Memory B cell (primary cell): ENCODE measurements around the gene ABCA7.
A peak's percentile ranks its signal among the peaks of the same experiment; 100 is the strongest.

ENCODE experiments used
- ATAC-seq: fragments of 150-1000 bp; cut with Tn5 transposase; 2 replicates; pipeline ENCODE4 v1.10.0; 2021; ENCODE audit warnings: low read depth, mild to moderate bottlenecking, moderate library complexity
- DNase-seq, 2 donors: peaks; one replicate each; pipeline ENCODE4 v3.0.0; 2022; ENCODE audit warnings: low spot score in 2 of 2
- H3K27ac Mint-ChIP-seq: one replicate; pipeline ENCODE4 v1.8.0; 2022; ENCODE audit warnings: mild to moderate bottlenecking, moderate library complexity, mixed read lengths
- H3K27me3 Mint-ChIP-seq: one replicate; pipeline ENCODE4 v1.8.0; 2022; ENCODE audit warnings: mixed read lengths
- H3K36me3 Mint-ChIP-seq: one replicate; pipeline ENCODE4 v1.8.0; 2022; ENCODE audit warnings: mild to moderate bottlenecking, mixed read lengths
- H3K4me1 Mint-ChIP-seq: one replicate; pipeline ENCODE4 v1.8.0; 2022; ENCODE audit warnings: mixed read lengths
- H3K4me3 Mint-ChIP-seq: one replicate; pipeline ENCODE4 v1.8.0; 2022; ENCODE audit warnings: mild to moderate bottlenecking, moderate library complexity, mixed read lengths
- H3K9me3 Mint-ChIP-seq: one replicate; pipeline ENCODE4 v1.8.0; 2022; ENCODE audit warnings: mixed read lengths

Gene ABCA7

GRCh38 chr19:999379-999719, 40.6 kb upstream of the ABCA7 start:
- Mint-ChIP-seq H3K4me3 (peak overlapping the region; percentile 67), H3K27me3 (peaks cover 22% of the 10 kb centered on the region), H3K9me3 (no peaks in the 10 kb centered on the region), H3K4me1 (peaks cover 16% of the 10 kb centered on the region), H3K27ac (no peak overlapping the region), H3K36me3 (no peaks in the 10 kb centered on the region)
- no peak for ATAC-seq
- DNase-seq = no peak

- Mint-ChIP-seq H3K27ac (peak within 1 kb of the TSS; percentile 13), H3K9me3 (no peaks in the 10 kb centered on the region), H3K27me3 (peaks cover 22% of the 10 kb centered on the region), H3K4me1 (peaks cover 16% of the 10 kb centered on the region), H3K36me3 (no peaks in the 10 kb centered on the region), H3K4me3 (peak within 1 kb of the TSS; percentile 71)
- DNase-seq (peak in 1 of 2 donors; percentile 49), ATAC-seq (peak; percentile 54)
Measured at GRCh38 chr19:1000095-1000494, 39.8 kb upstream of the ABCA7 start, which contains the start of gene GRIN3B. Gene GRIN3B (plus strand): TSS chr19:1000419. CDS start chr19:1000438, 19 bp downstream.

- Mint-ChIP-seq H3K4me3 (peak overlapping the region; percentile 71), H3K9me3 (no peaks in the 10 kb centered on the region), H3K36me3 (no peaks in the 10 kb centered on the region), H3K27me3 (peaks cover 22% of the 10 kb centered on the region), H3K27ac (peak overlapping the region; percentile 13), H3K4me1 (peaks cover 16% of the 10 kb centered on the region)
- ATAC-seq (no peak), DNase-seq (peak in 1 of 2 donors; percentile 54)
Measured at GRCh38 chr19:1000591-1001537, 39.0 kb upstream of the ABCA7 start.

GRCh38 chr19:1001538-1002166, 38.3 kb upstream of the ABCA7 start:
- peak; percentile 79 to 88 for DNase-seq
- H3K4me3 Mint-ChIP-seq = peak overlapping the region; percentile 71
- peaks cover 12% of the 10 kb centered on the region for H3K4me1 Mint-ChIP-seq
- no peaks in the 10 kb centered on the region for H3K36me3 Mint-ChIP-seq
- peak; percentile 71 for ATAC-seq
- H3K27me3 Mint-ChIP-seq = peaks cover 20% of the 10 kb centered on the region
- H3K9me3 Mint-ChIP-seq = no peaks in the 10 kb centered on the region
- no peak overlapping the region for H3K27ac Mint-ChIP-seq

- Mint-ChIP-seq H3K9me3 (no peaks in the 10 kb centered on the region), H3K4me3 (no peak overlapping the region), H3K4me1 (peaks cover 10% of the 10 kb centered on the region), H3K27ac (no peak overlapping the region), H3K27me3 (peaks cover 20% of the 10 kb centered on the region), H3K36me3 (peaks cover 5% of the 10 kb centered on the region)
- ATAC-seq (no peak), DNase-seq (no peak)
Measured at GRCh38 chr19:1002600-1002999, 37.3 kb upstream of the ABCA7 start.

GRCh38 chr19:1003283-1003682, 36.6 kb upstream of the ABCA7 start:
- DNase-seq (no peak), ATAC-seq (no peak)
- H3K27me3 Mint-ChIP-seq = peaks cover 20% of the 10 kb centered on the region
- peaks cover 5% of the 10 kb centered on the region for H3K36me3 Mint-ChIP-seq
- peaks cover 10% of the 10 kb centered on the region for H3K4me1 Mint-ChIP-seq
- H3K27ac Mint-ChIP-seq = no peak overlapping the region
- no peaks in the 10 kb centered on the region for H3K9me3 Mint-ChIP-seq
- no peak overlapping the region for H3K4me3 Mint-ChIP-seq

GRCh38 chr19:1004204-1004802, 35.6 kb upstream of the ABCA7 start:
- DNase-seq (no peak), ATAC-seq (no peak)
- Mint-ChIP-seq H3K4me3 (no peak overlapping the region), H3K9me3 (no peaks in the 10 kb centered on the region), H3K27me3 (peaks cover 13% of the 10 kb centered on the region), H3K36me3 (peaks cover 5% of the 10 kb centered on the region), H3K4me1 (peaks cover 10% of the 10 kb centered on the region), H3K27ac (no peak overlapping the region)

- Mint-ChIP-seq H3K27ac (no peak overlapping the region), H3K4me3 (no peak overlapping the region), H3K27me3 (peaks cover 12% of the 10 kb centered on the region), H3K36me3 (peaks cover 7% of the 10 kb centered on the region), H3K4me1 (peaks cover 10% of the 10 kb centered on the region), H3K9me3 (no peaks in the 10 kb centered on the region)
- no peak for DNase-seq
- no peak for ATAC-seq
Measured at GRCh38 chr19:1004803-1005664, 34.9 kb upstream of the ABCA7 start.

- Mint-ChIP-seq H3K27ac (no peak overlapping the region), H3K9me3 (no peaks in the 10 kb centered on the region), H3K36me3 (peaks cover 9% of the 10 kb centered on the region), H3K27me3 (peaks cover 8% of the 10 kb centered on the region), H3K4me1 (peaks cover 7% of the 10 kb centered on the region), H3K4me3 (no peak overlapping the region)
- ATAC-seq = no peak
- no peak for DNase-seq
Measured at GRCh38 chr19:1006711-1007398, 33.1 kb upstream of the ABCA7 start.

- Mint-ChIP-seq H3K4me3 (no peak overlapping the region), H3K27ac (no peak overlapping the region), H3K36me3 (peaks cover 9% of the 10 kb centered on the region), H3K4me1 (peaks cover 5% of the 10 kb centered on the region), H3K27me3 (peaks cover 5% of the 10 kb centered on the region), H3K9me3 (no peaks in the 10 kb centered on the region)
- no peak for DNase-seq
- ATAC-seq = no peak
Measured at GRCh38 chr19:1007399-1008251, 32.3 kb upstream of the ABCA7 start.

GRCh38 chr19:1008268-1009040, 31.5 kb upstream of the ABCA7 start:
- no peak for ATAC-seq
- Mint-ChIP-seq H3K4me3 (no peak overlapping the region), H3K27ac (no peak overlapping the region)

More at GRCh38 chr19:1008268-1009040, 31.5 kb upstream of the ABCA7 start:
- peaks cover 3% of the 10 kb centered on the region for H3K27me3 Mint-ChIP-seq
- H3K4me1 Mint-ChIP-seq = peaks cover 3% of the 10 kb centered on the region
- no peaks in the 10 kb centered on the region for H3K9me3 Mint-ChIP-seq
- peaks cover 9% of the 10 kb centered on the region for H3K36me3 Mint-ChIP-seq
- no peak for DNase-seq
